Memory B cell (primary cell): ENCODE results near the gene METTL2B.
A peak's percentile ranks its signal among the peaks of the same experiment; 100 is the strongest.
"Not testable (repeated sequence)": the region's sequence is repeated elsewhere in the genome, so short reads cannot be mapped to it uniquely, and the experiment has no call there.

ENCODE experiments used
- ATAC-seq: fragments of 150-1000 bp; cut with Tn5 transposase; 2 replicates; pipeline ENCODE4 v1.10.0; 2021; ENCODE audit warnings: low read depth, mild to moderate bottlenecking, moderate library complexity
- DNase-seq, 2 donors: peaks; one replicate each; pipeline ENCODE4 v3.0.0; 2022; ENCODE audit warnings: low spot score in 2 of 2
- H3K27ac Mint-ChIP-seq: one replicate; pipeline ENCODE4 v1.8.0; 2022; ENCODE audit warnings: mild to moderate bottlenecking, moderate library complexity, mixed read lengths
- H3K27me3 Mint-ChIP-seq: one replicate; pipeline ENCODE4 v1.8.0; 2022; ENCODE audit warnings: mixed read lengths
- H3K36me3 Mint-ChIP-seq: one replicate; pipeline ENCODE4 v1.8.0; 2022; ENCODE audit warnings: mild to moderate bottlenecking, mixed read lengths
- H3K4me1 Mint-ChIP-seq: one replicate; pipeline ENCODE4 v1.8.0; 2022; ENCODE audit warnings: mixed read lengths
- H3K4me3 Mint-ChIP-seq: one replicate; pipeline ENCODE4 v1.8.0; 2022; ENCODE audit warnings: mild to moderate bottlenecking, moderate library complexity, mixed read lengths
- H3K9me3 Mint-ChIP-seq: one replicate; pipeline ENCODE4 v1.8.0; 2022; ENCODE audit warnings: mixed read lengths

Gene METTL2B

GRCh38 chr7:128463933-128464332 lies 12.6 kb upstream of the METTL2B start:
- not testable (repeated sequence) for DNase-seq, ATAC-seq, H3K9me3 Mint-ChIP-seq, H3K4me1 Mint-ChIP-seq, H3K4me3 Mint-ChIP-seq, H3K27me3 Mint-ChIP-seq, H3K27ac Mint-ChIP-seq, H3K36me3 Mint-ChIP-seq

DNA sequence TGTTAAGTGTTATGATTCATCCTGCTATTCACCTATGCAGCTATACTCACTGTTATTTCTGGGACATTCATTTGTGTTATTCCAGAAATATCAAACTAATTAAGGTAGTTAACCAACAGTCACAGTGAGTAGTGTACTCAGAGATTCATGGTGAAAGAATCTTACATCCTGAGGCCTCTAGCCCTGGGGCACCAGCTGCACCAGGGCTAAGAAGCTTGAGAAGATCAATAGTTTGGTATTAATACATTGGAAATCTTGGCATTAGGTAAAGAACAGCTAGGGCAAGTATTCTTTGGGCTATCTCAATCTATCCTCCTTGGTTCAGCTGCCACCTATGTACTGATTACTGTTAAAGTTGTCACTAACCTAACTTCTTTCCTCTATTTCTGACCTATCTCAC lies 9.7 kb upstream of the METTL2B start:
- not testable (repeated sequence) for H3K27me3 Mint-ChIP-seq, H3K27ac Mint-ChIP-seq, H3K9me3 Mint-ChIP-seq, ATAC-seq, H3K4me1 Mint-ChIP-seq, DNase-seq, H3K4me3 Mint-ChIP-seq, H3K36me3 Mint-ChIP-seq

- peak overlapping the region; percentile 92 for H3K27ac Mint-ChIP-seq
- not testable (repeated sequence) for H3K9me3 Mint-ChIP-seq, DNase-seq, H3K27me3 Mint-ChIP-seq, H3K36me3 Mint-ChIP-seq, ATAC-seq
- peaks cover 15% of the 10 kb centered on the region for H3K4me1 Mint-ChIP-seq
- peak overlapping the region; percentile 94 for H3K4me3 Mint-ChIP-seq
Observed at GRCh38 chr7:128477336-128477690, 765 bp downstream of the METTL2B start.

DNA sequence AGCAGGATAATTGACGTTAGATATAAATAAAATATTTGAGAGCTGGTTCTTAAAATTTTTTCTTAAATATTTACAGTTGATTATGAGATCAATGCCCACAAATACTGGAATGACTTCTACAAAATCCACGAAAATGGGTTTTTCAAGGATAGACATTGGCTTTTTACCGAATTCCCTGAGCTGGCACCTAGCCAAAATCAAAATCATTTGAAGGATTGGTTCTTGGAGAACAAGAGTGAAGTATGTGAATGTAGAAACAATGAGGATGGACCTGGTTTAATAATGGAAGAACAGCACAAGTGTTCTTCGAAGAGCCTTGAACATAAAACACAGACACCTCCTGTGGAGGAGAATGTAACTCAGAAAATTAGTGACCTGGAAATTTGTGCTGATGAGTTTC lies 2.5 kb downstream of the METTL2B start:
- peaks cover 17% of the 10 kb centered on the region for H3K4me1 Mint-ChIP-seq
- H3K36me3 Mint-ChIP-seq, H3K9me3 Mint-ChIP-seq, ATAC-seq, H3K27me3 Mint-ChIP-seq, H3K4me3 Mint-ChIP-seq, DNase-seq, H3K27ac Mint-ChIP-seq: not testable (repeated sequence)

DNA sequence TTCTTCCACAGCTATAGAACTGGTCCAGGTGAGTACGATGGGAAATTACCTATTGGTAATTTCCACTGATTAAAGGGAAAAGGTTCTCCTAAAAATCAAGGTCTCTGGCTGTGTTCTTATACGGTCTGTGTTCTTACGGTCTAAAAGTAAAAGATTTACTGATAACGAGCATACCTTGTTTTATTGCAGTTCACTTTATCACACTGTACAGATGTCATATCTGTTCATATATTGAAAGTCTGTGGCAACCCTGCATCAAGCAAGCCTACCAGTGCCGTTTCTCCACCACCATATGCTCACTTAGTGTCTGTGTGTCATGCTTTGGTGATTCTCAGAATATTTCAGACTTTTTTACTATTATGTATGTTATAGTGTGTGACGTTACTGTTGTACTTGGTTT lies 11.6 kb downstream of the METTL2B start:
- not testable (repeated sequence) for H3K27ac Mint-ChIP-seq, DNase-seq, H3K4me3 Mint-ChIP-seq, ATAC-seq, H3K9me3 Mint-ChIP-seq, H3K27me3 Mint-ChIP-seq, H3K4me1 Mint-ChIP-seq
- peaks cover 12% of the 10 kb centered on the region for H3K36me3 Mint-ChIP-seq

DNA sequence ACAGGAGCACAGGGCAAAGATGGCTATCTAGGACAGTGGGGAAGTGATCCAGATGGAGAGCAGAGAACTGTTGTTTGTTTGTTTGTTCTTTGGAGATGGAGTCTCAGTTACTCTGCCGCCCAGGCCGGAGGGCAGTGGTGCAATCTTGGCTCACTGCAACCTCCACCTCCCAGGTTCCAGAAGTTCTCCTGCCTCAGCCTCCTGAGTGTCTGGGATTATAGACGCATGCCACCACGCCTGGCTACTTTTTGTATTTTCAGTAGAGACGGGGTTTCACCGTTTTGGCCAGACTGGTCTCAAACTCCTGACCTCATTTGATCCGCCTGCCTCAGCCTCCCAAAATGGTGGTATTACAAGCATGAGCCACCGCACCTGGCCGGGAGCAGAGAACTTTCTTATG lies 20.9 kb downstream of the METTL2B start:
- Mint-ChIP-seq H3K9me3 (no peaks in the 10 kb centered on the region), H3K27ac (no peak overlapping the region), H3K27me3 (no peaks in the 10 kb centered on the region), H3K4me1 (no peaks in the 10 kb centered on the region), H3K36me3 (peaks cover 16% of the 10 kb centered on the region), H3K4me3 (no peak overlapping the region)
- no peak for ATAC-seq
- no peak for DNase-seq

- H3K27ac Mint-ChIP-seq, H3K36me3 Mint-ChIP-seq, DNase-seq, H3K9me3 Mint-ChIP-seq, H3K27me3 Mint-ChIP-seq: not testable (repeated sequence)
- Mint-ChIP-seq H3K4me1 (peaks cover 25% of the 10 kb centered on the region), H3K4me3 (peak overlapping the region; percentile 27)
- ATAC-seq = peak; percentile 49
Observed at GRCh38 chr7:128505416-128505815, 28.9 kb downstream of the METTL2B start.

DNA sequence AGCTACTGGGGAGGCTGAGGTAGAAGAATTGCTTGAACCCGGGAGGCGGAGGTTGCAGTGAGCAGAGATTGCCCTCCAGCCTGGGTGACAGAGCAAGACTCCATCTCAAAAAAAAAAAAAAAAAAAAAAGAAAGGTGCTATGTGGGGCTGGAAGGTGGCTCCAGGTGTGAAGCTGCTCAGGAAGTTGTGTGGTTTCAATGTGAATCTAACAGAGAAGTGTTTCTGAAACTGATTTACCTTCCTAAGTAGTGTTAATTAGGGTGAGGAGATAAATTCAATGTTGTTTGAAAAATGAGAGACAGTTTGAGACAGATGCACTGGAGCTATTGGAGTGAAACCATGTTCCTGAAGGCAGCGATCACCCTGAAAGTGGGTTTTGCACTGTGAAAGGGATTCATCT lies 30.3 kb downstream of the METTL2B start:
- peak overlapping the region; percentile 86 for H3K27ac Mint-ChIP-seq
- H3K4me3 Mint-ChIP-seq = peak overlapping the region; percentile 68
- peak; percentile 74 for ATAC-seq
- not testable (repeated sequence) for DNase-seq, H3K36me3 Mint-ChIP-seq, H3K9me3 Mint-ChIP-seq, H3K27me3 Mint-ChIP-seq
- H3K4me1 Mint-ChIP-seq = peaks cover 30% of the 10 kb centered on the region

- peak overlapping the region; percentile 86 for H3K27ac Mint-ChIP-seq
- H3K27me3 Mint-ChIP-seq, DNase-seq, H3K9me3 Mint-ChIP-seq, H3K36me3 Mint-ChIP-seq: not testable (repeated sequence)
- H3K4me3 Mint-ChIP-seq = peak overlapping the region; percentile 68
- H3K4me1 Mint-ChIP-seq = peaks cover 30% of the 10 kb centered on the region
- ATAC-seq = peak; percentile 63
Observed at GRCh38 chr7:128507321-128507993, 30.9 kb downstream of the METTL2B start.

GRCh38 chr7:128511692-128512091 lies 35.1 kb downstream of the METTL2B start:
- H3K4me3 Mint-ChIP-seq = peak overlapping the region; percentile 66
- peak; percentile 21 for ATAC-seq
- H3K9me3 Mint-ChIP-seq, H3K27me3 Mint-ChIP-seq, DNase-seq, H3K36me3 Mint-ChIP-seq: not testable (repeated sequence)
- H3K27ac Mint-ChIP-seq = peak overlapping the region; percentile 85
- peaks cover 28% of the 10 kb centered on the region for H3K4me1 Mint-ChIP-seq

DNA sequence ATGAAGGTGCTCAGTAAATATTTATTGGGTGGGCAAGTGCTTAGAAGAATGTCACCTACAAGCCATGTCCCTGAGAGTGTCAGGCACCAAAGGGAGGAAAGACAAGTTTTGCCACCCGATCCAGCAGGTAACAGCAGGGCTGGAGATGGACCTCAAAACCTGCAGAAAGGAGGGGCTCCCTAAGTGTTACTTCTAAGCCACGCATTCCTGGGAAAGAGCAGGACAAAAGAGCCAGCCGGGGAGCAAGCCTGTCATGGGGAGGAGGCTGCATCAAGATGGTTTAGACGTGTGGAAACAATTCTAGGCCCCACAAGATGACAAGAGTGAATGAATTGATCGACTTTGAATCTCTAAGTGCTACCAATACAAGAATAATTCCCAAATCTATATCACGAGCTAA lies 38.7 kb downstream of the METTL2B start:
- DNase-seq, H3K4me3 Mint-ChIP-seq, ATAC-seq, H3K27me3 Mint-ChIP-seq, H3K27ac Mint-ChIP-seq, H3K36me3 Mint-ChIP-seq, H3K9me3 Mint-ChIP-seq: not testable (repeated sequence)
- H3K4me1 Mint-ChIP-seq = peaks cover 14% of the 10 kb centered on the region

DNA sequence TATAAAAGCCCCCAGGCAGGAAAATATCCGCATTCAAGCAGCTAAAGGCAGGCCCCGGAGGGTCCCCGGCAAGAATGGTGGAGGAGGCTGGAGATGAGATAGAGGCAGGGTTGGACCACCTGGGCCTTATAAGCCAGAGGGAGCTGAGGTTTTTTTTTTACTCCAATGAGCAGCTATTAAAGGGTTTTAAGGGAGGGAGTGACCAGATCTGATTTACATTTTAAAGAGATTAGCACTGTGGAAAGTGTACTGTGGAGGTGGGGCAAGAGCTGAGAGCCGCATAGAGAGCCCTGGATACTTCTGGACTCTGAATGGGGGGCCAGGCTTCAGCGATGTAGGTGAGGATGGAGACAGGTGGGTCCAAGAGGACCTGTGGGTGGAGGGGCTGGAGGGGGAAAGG lies 40.5 kb downstream of the METTL2B start:
- H3K36me3 Mint-ChIP-seq, H3K27ac Mint-ChIP-seq, H3K4me1 Mint-ChIP-seq, ATAC-seq, H3K27me3 Mint-ChIP-seq, DNase-seq, H3K9me3 Mint-ChIP-seq, H3K4me3 Mint-ChIP-seq: not testable (repeated sequence)

GRCh38 chr7:128523226-128523931 lies 46.8 kb downstream of the METTL2B start:
- not testable (repeated sequence) for H3K36me3 Mint-ChIP-seq, H3K27me3 Mint-ChIP-seq, H3K4me3 Mint-ChIP-seq, H3K4me1 Mint-ChIP-seq, H3K9me3 Mint-ChIP-seq
- ATAC-seq (peak; percentile 77), DNase-seq (peak; percentile 27 to 36)
- H3K27ac Mint-ChIP-seq = peak overlapping the region; percentile 20

GRCh38 chr7:128523932-128524524 lies 47.5 kb downstream of the METTL2B start:
- not testable (repeated sequence) for H3K9me3 Mint-ChIP-seq, ATAC-seq, H3K36me3 Mint-ChIP-seq, H3K4me1 Mint-ChIP-seq, H3K27ac Mint-ChIP-seq, DNase-seq, H3K27me3 Mint-ChIP-seq, H3K4me3 Mint-ChIP-seq
